HL-60/S4 treated with retinoic acid at 250 ng/mL for 4 days and 3 days (cell line): ENCODE results near the gene AOC2.

Source experiments
- in situ Hi-C: fragments of 300-500 bp; cut with MboI; formaldehyde crosslinking; loops from 2 replicates; pipeline ENCODE4 v1.7.0; 2022; ENCODE audit warnings: low sequenced_read_pairs

The AOC2 gene

GRCh38 chr17:42844271-42844670, at the start of gene AOC2:
Gene AOC2, plus strand, starts transcription at chr17:42844580. Its CDS starts 47 bp downstream, at chr17:42844627.
- in situ Hi-C loops = no loop called here

- in situ Hi-C loops = no loop called here
These were observed 49.3 kb upstream of the AOC2 start for GRCh38 chr17:42795061-42795460.

DNA sequence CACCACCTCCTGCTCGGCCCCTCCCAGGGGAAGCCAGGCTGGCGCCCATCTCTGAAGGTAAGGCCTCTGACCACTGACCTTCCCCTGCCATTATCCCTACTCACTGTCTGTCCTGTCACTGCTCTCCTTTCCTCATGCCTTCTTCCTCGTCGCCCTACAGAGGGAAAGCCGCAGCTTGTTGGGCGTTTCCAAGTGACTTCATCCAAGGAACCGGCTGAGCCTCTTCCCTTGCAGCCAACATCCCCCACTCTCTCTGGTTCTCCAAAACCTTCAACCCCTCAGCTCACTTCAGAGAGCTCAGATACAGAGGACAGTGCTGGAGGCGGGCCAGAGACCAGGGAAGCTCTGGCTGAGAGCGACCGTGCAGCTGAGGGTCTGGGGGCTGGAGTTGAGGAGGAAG, 48.9 kb upstream of the AOC2 start:
- in situ Hi-C loops = no loop called here

GRCh38 chr17:42796066-42796758, 48.2 kb upstream of the AOC2 start:
- in situ Hi-C loops = no loop called here

GRCh38 chr17:42797067-42798007, 47.0 kb upstream of the AOC2 start:
- in situ Hi-C loops = no loop called here

DNA sequence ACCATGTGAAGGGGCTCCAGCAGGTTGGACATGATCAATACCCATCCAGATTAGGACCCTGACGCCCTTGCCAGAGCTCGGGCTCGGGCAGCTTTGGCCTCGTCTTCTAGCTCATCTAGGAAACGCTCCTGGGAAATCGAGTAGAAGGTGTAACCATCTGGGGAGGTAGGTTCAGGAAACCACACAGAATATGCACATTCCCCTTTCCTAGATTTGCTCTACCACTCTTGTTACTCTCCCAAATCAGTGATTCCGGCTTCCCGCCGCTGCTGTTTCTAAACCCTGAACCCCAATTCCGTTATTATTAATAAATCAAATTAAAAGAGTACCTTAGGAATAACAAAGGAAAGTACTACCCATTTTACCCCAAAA, 46.4 kb upstream of the AOC2 start:
- in situ Hi-C loops = no loop called here

GRCh38 chr17:42798383-42799380, 45.7 kb upstream of the AOC2 start, which contains the start of the genes CNTD1 and COA3:
Gene CNTD1, plus strand, starts transcription at chr17:42798861. Its CDS starts 207 bp downstream, at chr17:42799068.
Gene COA3, minus strand, starts transcription at chr17:42798704. Its CDS starts 23 bp downstream, at chr17:42798681.
- in situ Hi-C loops = no loop called here

DNA sequence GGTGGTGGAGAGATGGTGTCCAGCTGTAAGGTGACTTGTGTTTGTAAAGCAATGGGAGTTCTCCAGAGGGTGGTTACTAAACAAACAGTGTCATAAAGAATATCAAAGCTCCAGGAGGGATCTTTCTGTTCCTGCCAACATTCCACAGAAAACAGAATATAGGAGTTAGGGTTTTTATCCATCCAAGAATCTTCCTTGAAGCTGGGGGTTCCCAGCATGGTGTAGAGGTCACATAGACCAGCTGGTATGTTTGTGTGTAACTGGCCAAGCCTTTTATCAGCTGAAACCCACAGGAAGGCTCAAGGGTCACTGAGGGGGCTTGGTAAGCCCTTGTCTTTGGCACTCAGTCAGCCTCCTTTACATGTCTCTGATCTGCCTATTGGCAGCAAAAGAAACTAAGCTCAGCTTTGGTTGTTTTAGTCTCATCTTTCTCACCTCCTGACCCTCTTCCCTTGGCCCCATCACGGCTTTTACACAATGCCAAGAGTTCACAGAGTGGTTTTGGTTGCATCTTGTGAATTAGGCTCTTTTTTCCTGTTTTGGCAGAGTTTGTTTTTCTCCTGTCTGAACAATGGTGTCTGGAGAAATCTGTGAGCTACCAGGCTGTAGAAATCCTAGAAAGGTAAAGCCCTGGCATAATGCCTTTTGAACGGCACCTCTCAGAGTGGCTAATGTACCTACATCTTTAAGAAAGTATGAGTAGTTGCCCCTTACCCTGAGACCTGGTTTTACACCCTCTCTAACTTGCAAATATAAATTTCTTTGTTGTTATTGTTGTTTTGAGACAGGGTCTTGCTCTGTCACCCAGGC, 41.1 kb upstream of the AOC2 start:
- in situ Hi-C loops = no loop called here

DNA sequence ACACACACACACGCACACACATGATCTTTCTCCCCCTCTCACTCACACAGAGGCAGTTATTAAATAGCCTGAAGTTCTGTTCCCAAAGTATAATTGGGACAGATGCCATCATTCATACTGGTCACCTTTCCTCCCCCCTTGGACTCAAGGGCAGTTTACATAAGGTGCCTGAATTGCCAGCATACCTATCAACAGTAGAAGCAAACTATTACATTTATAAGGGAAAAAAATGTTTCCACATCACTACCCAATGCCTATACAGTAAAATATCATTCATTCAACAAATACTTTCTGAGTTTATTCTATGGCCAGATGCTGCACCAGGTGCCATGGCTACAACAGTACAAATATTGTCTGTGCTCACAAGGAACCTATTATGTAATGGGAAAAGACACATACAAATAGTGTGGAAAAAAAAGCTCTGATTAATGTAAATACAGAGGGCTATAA, 39.4 kb upstream of the AOC2 start:
- in situ Hi-C loops = no loop called here

DNA sequence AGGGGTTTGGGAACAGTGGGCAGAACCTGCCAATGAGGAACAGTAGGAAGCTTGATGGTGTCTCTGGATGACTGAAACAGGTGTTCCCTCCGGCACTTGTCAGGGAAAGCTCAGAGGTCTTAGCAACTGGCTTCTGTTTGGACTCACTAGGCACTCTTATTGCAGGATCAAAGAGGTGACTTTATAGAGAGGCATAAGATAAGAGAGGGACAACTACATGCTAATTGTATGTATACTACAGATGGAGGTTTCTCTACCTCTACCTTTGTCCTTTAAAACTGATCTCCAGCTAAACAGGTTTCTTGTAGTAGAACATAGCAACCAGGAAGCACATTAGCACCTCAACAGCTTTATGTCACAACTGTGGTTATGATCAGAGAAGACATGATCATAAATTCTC, 38.1 kb upstream of the AOC2 start:
- in situ Hi-C loops = no loop called here

GRCh38 chr17:42809250-42809649, 35.1 kb upstream of the AOC2 start:
- in situ Hi-C loops = no loop called here

GRCh38 chr17:42814633-42815399, 29.6 kb upstream of the AOC2 start:
- in situ Hi-C loops = no loop called here

GRCh38 chr17:42817866-42818265, 26.5 kb upstream of the AOC2 start:
- in situ Hi-C loops = no loop called here

- in situ Hi-C loops = no loop called here
These were observed 26.0 kb upstream of the AOC2 start for GRCh38 chr17:42818379-42818778.

DNA sequence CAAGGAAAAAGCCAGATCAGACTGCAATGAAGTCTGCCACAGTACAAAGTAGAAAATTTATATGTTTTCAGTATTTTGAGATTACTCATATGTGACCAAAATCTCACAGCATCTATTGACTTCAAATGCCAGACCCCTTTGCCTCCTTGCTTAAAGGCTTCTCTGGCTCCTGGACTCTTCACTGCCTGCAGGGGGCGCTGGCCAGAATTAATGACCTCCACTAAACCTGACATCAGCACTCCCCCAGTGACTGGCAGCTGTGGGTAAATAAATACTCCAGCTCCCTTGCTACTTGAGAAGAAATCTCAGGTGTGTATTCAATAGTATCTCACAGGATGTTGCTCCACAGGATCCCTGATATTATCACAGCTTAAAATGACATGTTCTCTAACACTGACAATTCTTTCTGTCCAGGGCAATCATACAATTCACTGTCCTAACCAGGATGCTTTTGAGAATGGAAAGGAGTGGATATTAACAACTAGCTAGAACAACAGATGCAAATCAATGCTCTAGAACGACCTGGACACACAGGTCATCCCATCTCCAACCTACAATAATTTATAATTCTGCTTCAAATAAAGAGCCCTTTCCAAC, 24.3 kb upstream of the AOC2 start:
- in situ Hi-C loops = no loop called here

- in situ Hi-C loops = no loop called here
These were observed 23.2 kb upstream of the AOC2 start for GRCh38 chr17:42821176-42821575.

- in situ Hi-C loops = no loop called here
These were observed 16.9 kb upstream of the AOC2 start for GRCh38 chr17:42827472-42827871.

DNA sequence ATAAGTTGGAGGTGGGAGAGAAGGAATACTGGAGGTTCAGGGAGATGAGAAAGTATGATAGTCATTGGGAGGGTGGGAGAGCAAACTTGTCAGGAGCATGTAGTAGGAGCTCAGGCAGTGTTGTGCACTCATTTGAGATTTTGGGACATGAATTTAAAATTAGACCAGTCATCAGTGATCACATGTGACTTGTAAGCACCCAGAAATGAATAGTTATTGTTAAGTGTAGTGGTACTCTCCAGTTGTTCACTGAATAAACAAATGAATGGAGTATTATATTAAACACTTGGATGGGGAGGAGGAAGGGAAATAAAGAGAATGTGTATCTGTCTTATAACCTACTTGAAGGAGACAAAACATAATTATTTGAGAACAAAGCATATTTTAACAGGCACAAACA, 13.4 kb upstream of the AOC2 start:
- in situ Hi-C loops = loop anchor here (5.0 kb wide), 1 partner anchor 96 kb away; no protein-coding TSS in a partner anchor
